ENCODE results near the gene IL5RA.

The IL5RA gene

GRCh38 chr3:3069723-3070122 is 40.5 kb downstream of the IL5RA start:
- Histone ChIP-seq H3K36me3 (no peaks in the 10 kb centered on the region), H3K27me3 (ENCODE audit: insufficient read depth, low read depth, severe bottlenecking) (no peaks in the 10 kb centered on the region), H3K4me3 (ENCODE audit: low read depth, low read length) (no peak overlapping the region), H3K9me3 (ENCODE audit: severe bottlenecking) (no peaks in the 10 kb centered on the region), H3K27ac (no peak overlapping the region)
- no peak for DNase-seq
- TF ChIP-seq CTCF (IDR thresholded peaks at IDR 0.05; ENCODE audit: low read depth, low read length) = no peak

GRCh38 chr3:3068358-3068881 is 41.8 kb downstream of the IL5RA start:
- no peak overlapping the region for H3K4me3 ChIP-seq (ENCODE audit: low read depth, low read length)
- H3K9me3 ChIP-seq (ENCODE audit: severe bottlenecking) = no peaks in the 10 kb centered on the region
- no peaks in the 10 kb centered on the region for H3K36me3 ChIP-seq
- DNase-seq = no peak
- TF ChIP-seq CTCF (IDR thresholded peaks at IDR 0.05; ENCODE audit: low read depth, low read length) = no peak
- no peaks in the 10 kb centered on the region for H3K27me3 ChIP-seq (ENCODE audit: insufficient read depth, low read depth, severe bottlenecking)
- no peak overlapping the region for H3K27ac ChIP-seq

- no peaks in the 10 kb centered on the region for H3K36me3 ChIP-seq
- no peak for DNase-seq
- H3K27ac ChIP-seq = no peak overlapping the region
- H3K9me3 ChIP-seq (ENCODE audit: severe bottlenecking) = no peaks in the 10 kb centered on the region
- no peaks in the 10 kb centered on the region for H3K27me3 ChIP-seq (ENCODE audit: insufficient read depth, low read depth, severe bottlenecking)
- H3K4me3 ChIP-seq (ENCODE audit: low read depth, low read length) = no peak overlapping the region
- no peak for TF ChIP-seq CTCF (IDR thresholded peaks at IDR 0.05; ENCODE audit: low read depth, low read length)
These were observed 43.3 kb downstream of the IL5RA start for GRCh38 chr3:3066910-3067309.

GRCh38 chr3:3066378-3066777 is 43.8 kb downstream of the IL5RA start:
- H3K4me3 ChIP-seq (ENCODE audit: low read depth, low read length) = no peak overlapping the region
- H3K36me3 ChIP-seq = no peaks in the 10 kb centered on the region
- H3K9me3 ChIP-seq (ENCODE audit: severe bottlenecking) = no peaks in the 10 kb centered on the region
- no peak overlapping the region for H3K27ac ChIP-seq
- TF ChIP-seq CTCF (IDR thresholded peaks at IDR 0.05; ENCODE audit: low read depth, low read length) = no peak
- DNase-seq = no peak
- H3K27me3 ChIP-seq (ENCODE audit: insufficient read depth, low read depth, severe bottlenecking) = no peaks in the 10 kb centered on the region

GRCh38 chr3:3065876-3066275 is 44.3 kb downstream of the IL5RA start:
- H3K27ac ChIP-seq = no peak overlapping the region
- no peak for TF ChIP-seq CTCF (IDR thresholded peaks at IDR 0.05; ENCODE audit: low read depth, low read length)
- no peaks in the 10 kb centered on the region for H3K9me3 ChIP-seq (ENCODE audit: severe bottlenecking)
- no peak for DNase-seq
- no peaks in the 10 kb centered on the region for H3K36me3 ChIP-seq
- H3K4me3 ChIP-seq (ENCODE audit: low read depth, low read length) = no peak overlapping the region
- H3K27me3 ChIP-seq (ENCODE audit: insufficient read depth, low read depth, severe bottlenecking) = no peaks in the 10 kb centered on the region

- DNase-seq = no peak
- Histone ChIP-seq H3K9me3 (ENCODE audit: severe bottlenecking) (no peaks in the 10 kb centered on the region), H3K4me3 (ENCODE audit: low read depth, low read length) (no peak overlapping the region), H3K27ac (no peak overlapping the region), H3K36me3 (no peaks in the 10 kb centered on the region), H3K27me3 (ENCODE audit: insufficient read depth, low read depth, severe bottlenecking) (no peaks in the 10 kb centered on the region)
- TF ChIP-seq CTCF (IDR thresholded peaks at IDR 0.05; ENCODE audit: low read depth, low read length) = no peak
These were observed 45.9 kb downstream of the IL5RA start for GRCh38 chr3:3064297-3064696.

Measured in WERI-Rb-1 (cell line).